Astrocyte (in vitro differentiated cells and primary cell): Measurements from ENCODE around the gene ZNF468. TPM values are rescaled to one million over a fixed set of nuclear protein-coding genes. Genes with fewer than 3 reads are reported as not detected.

ENCODE experiments used
- DNase-seq: peaks from one replicate; pipeline ENCODE4 v3.0.0-alpha.2; 2010; ENCODE audit warnings: low read depth
- FAIRE-seq: peaks from 2 replicates; lab custom pipeline; 2011; peaks lifted over from hg19 to GRCh38; lab: Jason Lieb, UNC
- H2AFZ ChIP-seq: 2 replicates; pipeline ENCODE4 v1.6.0; 2012; ENCODE audit warnings: low read depth, low read length, inconsistent platforms
- H3K27ac ChIP-seq: 2 replicates; pipeline ENCODE4 v1.5.1; 2011; ENCODE audit warnings: low read depth, low read length, inconsistent platforms
- H3K27me3 ChIP-seq: 2 replicates; pipeline ENCODE4 v1.6.0; 2011; ENCODE audit warnings: low read length, inconsistent platforms; ENCODE audit not compliant: insufficient read depth
- H3K36me3 ChIP-seq: 2 replicates; pipeline ENCODE4 v1.5.1; 2011; ENCODE audit warnings: low read length, inconsistent platforms; ENCODE audit not compliant: insufficient read depth
- H3K4me1 ChIP-seq: 2 replicates; pipeline ENCODE4 v1.5.1; 2011; ENCODE audit warnings: low read length, inconsistent platforms; ENCODE audit not compliant: insufficient read depth
- H3K4me2 ChIP-seq: 2 replicates; pipeline ENCODE4 v1.6.0; 2012; ENCODE audit warnings: low read length, inconsistent platforms
- H3K4me3 ChIP-seq: 2 replicates; pipeline ENCODE4 v1.5.1; 2011; ENCODE audit warnings: low read depth, mild to moderate bottlenecking, low read length, inconsistent platforms; ENCODE audit not compliant: insufficient read depth
- H3K79me2 ChIP-seq: 2 replicates; pipeline ENCODE4 v1.6.0; 2012; ENCODE audit warnings: mild to moderate bottlenecking, low read length, inconsistent platforms; ENCODE audit not compliant: insufficient read depth
- H3K9ac ChIP-seq: 2 replicates; pipeline ENCODE4 v1.6.0; 2012; ENCODE audit warnings: mild to moderate bottlenecking, low read length, inconsistent platforms
- H3K9me3 ChIP-seq: 2 replicates; pipeline ENCODE4 v1.5.1; 2012; ENCODE audit warnings: low read depth, mild to moderate bottlenecking, low read length, inconsistent platforms; ENCODE audit not compliant: insufficient read depth
- H4K20me1 ChIP-seq: 2 replicates; pipeline ENCODE4 v1.6.0; 2012; ENCODE audit warnings: low read length, inconsistent platforms; ENCODE audit not compliant: insufficient read depth
- H3K27ac Mint-ChIP-seq: one replicate; pipeline ENCODE4 v1.8.0; 2021; ENCODE audit warnings: mild to moderate bottlenecking, mixed read lengths; ENCODE audit not compliant: unreplicated experiment
- H3K27me3 Mint-ChIP-seq: one replicate; pipeline ENCODE4 v1.8.0; 2021; ENCODE audit warnings: low read depth, mixed read lengths; ENCODE audit not compliant: unreplicated experiment
- H3K36me3 Mint-ChIP-seq: one replicate; pipeline ENCODE4 v1.8.0; 2021; ENCODE audit warnings: low read depth, mixed read lengths; ENCODE audit not compliant: unreplicated experiment
- H3K4me1 Mint-ChIP-seq: one replicate; pipeline ENCODE4 v1.8.0; 2021; ENCODE audit warnings: low read depth, mixed read lengths; ENCODE audit not compliant: unreplicated experiment
- H3K4me3 Mint-ChIP-seq: one replicate; pipeline ENCODE4 v1.8.0; 2021; ENCODE audit warnings: mild to moderate bottlenecking, moderate library complexity, mixed read lengths; ENCODE audit not compliant: unreplicated experiment
- H3K9me3 Mint-ChIP-seq: one replicate; pipeline ENCODE4 v1.8.0; 2021; ENCODE audit warnings: mild to moderate bottlenecking, mixed read lengths; ENCODE audit not compliant: unreplicated experiment
- CTCF ChIP-seq: IDR thresholded peaks from 2 replicates; pipeline ENCODE4 v1.5.1; 2011; ENCODE audit warnings: low read depth, mild to moderate bottlenecking, inconsistent platforms, low read length, moderate library complexity; ENCODE audit not compliant: insufficient read depth
- EZH2 ChIP-seq: IDR thresholded peaks from 2 replicates; pipeline ENCODE4 v1.6.1; 2012; ENCODE audit warnings: mild to moderate bottlenecking, low read length, inconsistent platforms; ENCODE audit not compliant: insufficient read depth
- total RNA-seq: library from RNA; stranded (reverse); gene quantifications from 2 replicates; pipeline ENCODE4 v1.2.1, GENCODE V29; 2021

ZNF468 gene
- total RNA-seq, 1 donor from 2014 or later, result 20.0 TPM

- peak overlapping the region; percentile 95 for H3K4me3 Mint-ChIP-seq
- no peak for FAIRE-seq
- no peaks in the 10 kb centered on the region for H3K9me3 Mint-ChIP-seq
- DNase-seq, result no peak
- Histone ChIP-seq H3K4me2 (peak overlapping the region; percentile 95), H3K9me3 (no peaks in the 10 kb centered on the region), H3K4me1 (no peaks in the 10 kb centered on the region), H3K79me2 (peaks cover 13% of the 10 kb centered on the region), H3K4me3 (peak overlapping the region; percentile 90), H4K20me1 (no peaks in the 10 kb centered on the region), H2AFZ (peak overlapping the region; percentile 87), H3K27ac (no peak overlapping the region), H3K9ac (no peak overlapping the region), H3K36me3 (no peaks in the 10 kb centered on the region), H3K27me3 (no peaks in the 10 kb centered on the region)
- peaks cover 11% of the 10 kb centered on the region for H3K36me3 Mint-ChIP-seq
- H3K27ac Mint-ChIP-seq, result peak overlapping the region; percentile 98
- H3K27me3 Mint-ChIP-seq, result no peaks in the 10 kb centered on the region
- no peak for TF ChIP-seq EZH2
- no peak for TF ChIP-seq CTCF
- H3K4me1 Mint-ChIP-seq, result peaks cover 3% of the 10 kb centered on the region
Measured at GRCh38 chr19:52898101-52898500, 40.7 kb upstream of the ZNF468 start.

GRCh38 chr19:52897138-52897935 lies 39.9 kb upstream of the ZNF468 start, which contains the start of gene ZNF320:
ZNF320 (minus strand) TSS chr19:52897635; CDS start chr19:52890255, 7,380 bp downstream.
- H3K27me3 Mint-ChIP-seq, result no peaks in the 10 kb centered on the region
- peak within 1 kb of the TSS; percentile 98 for H3K27ac Mint-ChIP-seq
- Histone ChIP-seq H3K27me3 (no peaks in the 10 kb centered on the region), H3K36me3 (no peaks in the 10 kb centered on the region), H3K27ac (peak within 1 kb of the TSS; percentile 73), H3K4me1 (no peaks in the 10 kb centered on the region), H3K79me2 (peaks cover 13% of the 10 kb centered on the region), H2AFZ (peak within 1 kb of the TSS; percentile 87), H3K9me3 (no peaks in the 10 kb centered on the region), H3K4me3 (peak within 1 kb of the TSS; percentile 90), H4K20me1 (no peaks in the 10 kb centered on the region), H3K9ac (peak within 1 kb of the TSS; percentile 90), H3K4me2 (peak within 1 kb of the TSS; percentile 95)
- no peak for FAIRE-seq
- peak within 1 kb of the TSS; percentile 95 for H3K4me3 Mint-ChIP-seq
- H3K4me1 Mint-ChIP-seq, result peaks cover 3% of the 10 kb centered on the region
- no peaks in the 10 kb centered on the region for H3K9me3 Mint-ChIP-seq
- DNase-seq, result peak; percentile 83
- peaks cover 17% of the 10 kb centered on the region for H3K36me3 Mint-ChIP-seq
- TF ChIP-seq EZH2, result no peak
- no peak for TF ChIP-seq CTCF
